Measurements from ENCODE around the gene TSN. TPM values are rescaled to one million over a fixed set of nuclear protein-coding genes. Genes with fewer than 3 reads are reported as not detected.
"Not testable (repeated sequence)": the region's sequence is repeated elsewhere in the genome, so short reads cannot be mapped to it uniquely, and the experiment has no call there.

TSN gene
- polyA plus RNA-seq, 1 donor from 2014 or later: 171 TPM

GRCh38 chr2:121809607-121810006 is 54.2 kb downstream of the TSN start:
- H3K9me3 ChIP-seq (ENCODE audit: low read length): no peaks in the 10 kb centered on the region
- no peak overlapping the region for H3K4me3 ChIP-seq (ENCODE audit: low read length)
- no peak overlapping the region for H2AFZ ChIP-seq (ENCODE audit: low read depth, low read length)
- TF ChIP-seq CTCF (IDR thresholded peaks at IDR 0.05; ENCODE audit: poor library complexity, severe bottlenecking) (no peak), SMC3 (conservative IDR thresholded peaks at IDR 0.05; ENCODE audit: poor library complexity) (no peak), TAF1 (IDR thresholded peaks at IDR 0.05; ENCODE audit: low read depth) (no peak), EP300 (conservative IDR thresholded peaks at IDR 0.05; ENCODE audit: poor library complexity, severe bottlenecking) (no peak), POLR2AphosphoS5 (IDR thresholded peaks at IDR 0.05) (no peak), RAD21 (conservative IDR thresholded peaks at IDR 0.05) (no peak), EZH2 (IDR thresholded peaks at IDR 0.05; ENCODE audit: borderline replicate concordance, insufficient read depth, low read length, poor library complexity, severe bottlenecking) (no peak), REST (IDR thresholded peaks at IDR 0.05; ENCODE audit: borderline replicate concordance) (no peak), MXI1 (conservative IDR thresholded peaks at IDR 0.05; ENCODE audit: poor library complexity, severe bottlenecking) (no peak)
- H3K27ac ChIP-seq (ENCODE audit: low read length): no peak overlapping the region
- H3K79me2 ChIP-seq (replicated peaks; ENCODE audit: insufficient read depth, low read length): no peaks in the 10 kb centered on the region
- no peaks in the 10 kb centered on the region for H4K20me1 ChIP-seq (ENCODE audit: insufficient read depth)
- H3K4me2 ChIP-seq (ENCODE audit: low read length): no peak overlapping the region
- H3K9ac ChIP-seq (ENCODE audit: low read length): no peak overlapping the region
- H3K36me3 ChIP-seq (ENCODE audit: insufficient read depth, low read length): no peaks in the 10 kb centered on the region
- H3K27me3 ChIP-seq (ENCODE audit: insufficient read depth, low read depth, low read length): no peaks in the 10 kb centered on the region
- no peaks in the 10 kb centered on the region for H3F3A ChIP-seq (ENCODE audit: insufficient read depth, low read length, poor library complexity, severe bottlenecking)
- H3K9me2 ChIP-seq (ENCODE audit: insufficient read depth, low read length): no peaks in the 10 kb centered on the region

- no peak overlapping the region for H3K4me2 ChIP-seq (ENCODE audit: low read length)
- H3F3A ChIP-seq (ENCODE audit: insufficient read depth, low read length, poor library complexity, severe bottlenecking): no peaks in the 10 kb centered on the region
- H3K9me2 ChIP-seq (ENCODE audit: insufficient read depth, low read length): no peaks in the 10 kb centered on the region
- no peaks in the 10 kb centered on the region for H3K36me3 ChIP-seq (ENCODE audit: insufficient read depth, low read length)
- no peaks in the 10 kb centered on the region for H3K9me3 ChIP-seq (ENCODE audit: low read length)
- TF ChIP-seq EZH2 (IDR thresholded peaks at IDR 0.05; ENCODE audit: borderline replicate concordance, insufficient read depth, low read length, poor library complexity, severe bottlenecking) (no peak), TAF1 (IDR thresholded peaks at IDR 0.05; ENCODE audit: low read depth) (no peak), SMC3 (conservative IDR thresholded peaks at IDR 0.05; ENCODE audit: poor library complexity) (peak; percentile 90), RAD21 (conservative IDR thresholded peaks at IDR 0.05) (peak; percentile 97), EP300 (conservative IDR thresholded peaks at IDR 0.05; ENCODE audit: poor library complexity, severe bottlenecking) (no peak), MXI1 (conservative IDR thresholded peaks at IDR 0.05; ENCODE audit: poor library complexity, severe bottlenecking) (no peak), POLR2AphosphoS5 (IDR thresholded peaks at IDR 0.05) (no peak), REST (IDR thresholded peaks at IDR 0.05; ENCODE audit: borderline replicate concordance) (no peak), CTCF (IDR thresholded peaks at IDR 0.05; ENCODE audit: poor library complexity, severe bottlenecking) (peak; percentile 91)
- no peaks in the 10 kb centered on the region for H3K27me3 ChIP-seq (ENCODE audit: insufficient read depth, low read depth, low read length)
- H2AFZ ChIP-seq (ENCODE audit: low read depth, low read length): no peak overlapping the region
- H3K79me2 ChIP-seq (replicated peaks; ENCODE audit: insufficient read depth, low read length): no peaks in the 10 kb centered on the region
- no peak overlapping the region for H3K4me3 ChIP-seq (ENCODE audit: low read length)
- no peak overlapping the region for H3K9ac ChIP-seq (ENCODE audit: low read length)
- peak overlapping the region; percentile 32 for H3K27ac ChIP-seq (ENCODE audit: low read length)
- no peaks in the 10 kb centered on the region for H4K20me1 ChIP-seq (ENCODE audit: insufficient read depth)
Measured at GRCh38 chr2:121810959-121811853, 55.8 kb downstream of the TSN start.

GRCh38 chr2:121813083-121813482 is 57.6 kb downstream of the TSN start:
- H3K4me2 ChIP-seq (ENCODE audit: low read length); H3K36me3 ChIP-seq (ENCODE audit: insufficient read depth, low read length); H4K20me1 ChIP-seq (ENCODE audit: insufficient read depth); H3F3A ChIP-seq (ENCODE audit: insufficient read depth, low read length, poor library complexity, severe bottlenecking); H3K9me2 ChIP-seq (ENCODE audit: insufficient read depth, low read length); H2AFZ ChIP-seq (ENCODE audit: low read depth, low read length); H3K9me3 ChIP-seq (ENCODE audit: low read length); H3K27me3 ChIP-seq (ENCODE audit: insufficient read depth, low read depth, low read length); H3K4me3 ChIP-seq (ENCODE audit: low read length); H3K9ac ChIP-seq (ENCODE audit: low read length); H3K27ac ChIP-seq (ENCODE audit: low read length); H3K79me2 ChIP-seq (replicated peaks; ENCODE audit: insufficient read depth, low read length): not testable (repeated sequence)
